Smooth muscle cell (in vitro differentiated cells): ENCODE results near the gene HNRNPD. TPM values are rescaled to one million over a fixed set of nuclear protein-coding genes. Genes with fewer than 3 reads are reported as not detected.
A peak's percentile ranks its signal among the peaks of the same experiment; 100 is the strongest.
"Not testable (repeated sequence)": the region's sequence is repeated elsewhere in the genome, so short reads cannot be mapped to it uniquely, and the experiment has no call there.

Experiments used
- DNase-seq: peaks from one replicate; lab custom pipeline; 2025; ENCODE audit not compliant: unreplicated experiment; lab: John Stamatoyannopoulos, UW
- H2AFZ ChIP-seq: fragments of 200-600 bp; sonication (generic); 2 replicates; pipeline ENCODE4 v1.6.0; 2016; ENCODE audit warnings: antibody characterized with exemption, low read depth, mild to moderate bottlenecking
- H3F3A ChIP-seq: fragments of 200-600 bp; sonication (generic); 2 replicates; pipeline ENCODE4 v1.6.0; 2017; ENCODE audit warnings: antibody characterized with exemption, low read depth
- H3K27ac ChIP-seq: fragments of 200-600 bp; sonication (generic); 2 replicates; pipeline ENCODE4 v1.5.1; 2016; ENCODE audit warnings: low read depth, mild to moderate bottlenecking
- H3K27me3 ChIP-seq: fragments of 200-600 bp; sonication (generic); 2 replicates; pipeline ENCODE4 v1.6.1; 2016; ENCODE audit warnings: low read depth, mild to moderate bottlenecking
- H3K36me3 ChIP-seq: fragments of 200-600 bp; sonication (generic); 2 replicates; pipeline ENCODE4 v1.5.1; 2016; ENCODE audit warnings: low read depth
- H3K4me1 ChIP-seq: fragments of 200-600 bp; sonication (generic); 2 replicates; pipeline ENCODE4 v1.5.1; 2016; ENCODE audit warnings: low read depth
- H3K4me2 ChIP-seq: fragments of 200-600 bp; sonication (generic); 2 replicates; pipeline ENCODE4 v1.6.0; 2016; ENCODE audit warnings: mild to moderate bottlenecking
- H3K4me3 ChIP-seq: fragments of 200-600 bp; sonication (generic); 2 replicates; pipeline ENCODE4 v1.5.1; 2016; ENCODE audit warnings: mild to moderate bottlenecking
- H3K79me2 ChIP-seq: fragments of 200-600 bp; sonication (generic); 2 replicates; pipeline ENCODE4 v1.6.0; 2016; ENCODE audit warnings: low read depth, mild to moderate bottlenecking
- H3K9ac ChIP-seq: fragments of 200-600 bp; sonication (generic); 2 replicates; pipeline ENCODE4 v1.6.0; 2016; ENCODE audit warnings: low read depth
- H3K9me3 ChIP-seq: fragments of 200-600 bp; sonication (generic); replicated peaks from 2 replicates; pipeline ENCODE4 v1.5.1; 2016; ENCODE audit warnings: low read depth
- H4K20me1 ChIP-seq: fragments of 200-600 bp; sonication (generic); 2 replicates; pipeline ENCODE4 v1.6.0; 2016; ENCODE audit warnings: low read depth
- CTCF ChIP-seq: fragments of 200-600 bp; sonication (generic); IDR thresholded peaks from 2 replicates; pipeline ENCODE4 v1.5.1; 2017; ENCODE audit warnings: borderline replicate concordance, mild to moderate bottlenecking, antibody characterized with exemption; ENCODE audit not compliant: insufficient read depth, poor library complexity, severe bottlenecking
- WGBS: methylation state at CpG from one replicate; pipeline ENCODE4 v1.1.7; 2016; ENCODE audit warnings: low lambda C conversion rate; 5-methylcytosine and 5-hydroxymethylcytosine counted together
- polyA plus RNA-seq: library from polyadenylated mRNA; unstranded; fragments of >200 nt; fragmentation: Nextera tagmentation; extraction: Ambion mirVana; gene quantifications from 2 replicates; pipeline ENCODE4 v1.2.1, GENCODE V29; 2016
- total RNA-seq: library from RNA; depleted of rRNA; stranded (reverse); fragments of >200 nt; gene quantifications from 2 replicates; pipeline ENCODE4 v1.2.3, GENCODE V29; 2014

The HNRNPD gene
- total and polyA plus RNA-seq, 2 experiments from 2014 or later = 58.7 to 162 TPM

- Histone ChIP-seq H3K36me3 (peaks cover 49% of the 10 kb centered on the region), H3K9ac (no peak overlapping the region), H3K79me2 (peaks cover 21% of the 10 kb centered on the region), H3K9me3 (no peaks in the 10 kb centered on the region), H3K4me1 (no peaks in the 10 kb centered on the region), H3K4me2 (no peak overlapping the region), H3K27ac (peak overlapping the region; percentile 24), H3K4me3 (no peak overlapping the region), H2AFZ (no peak overlapping the region), H3K27me3 (no peaks in the 10 kb centered on the region), H4K20me1 (peaks cover 92% of the 10 kb centered on the region), H3F3A (peaks cover 12% of the 10 kb centered on the region)
- no peak for DNase-seq
- no peak for TF ChIP-seq CTCF
- 95% methylated on average over 2 of the region's 2 CpGs for WGBS
Measured at GRCh38 chr4:82352825-82353366, 20.9 kb downstream of the HNRNPD start.

GRCh38 chr4:82352118-82352824 is 21.5 kb downstream of the HNRNPD start:
- Histone ChIP-seq H4K20me1 (peaks cover 89% of the 10 kb centered on the region), H3K9me3 (no peaks in the 10 kb centered on the region), H3K9ac (no peak overlapping the region), H3K27ac (no peak overlapping the region), H3K79me2 (peaks cover 14% of the 10 kb centered on the region), H3F3A (peaks cover 12% of the 10 kb centered on the region), H3K4me1 (no peaks in the 10 kb centered on the region), H2AFZ (no peak overlapping the region), H3K4me3 (no peak overlapping the region), H3K27me3 (no peaks in the 10 kb centered on the region), H3K36me3 (peaks cover 43% of the 10 kb centered on the region), H3K4me2 (no peak overlapping the region)
- DNase-seq = no peak
- TF ChIP-seq CTCF = no peak
- 97% methylated on average over 6 of the region's 6 CpGs for WGBS

GRCh38 chr4:82346126-82346525 is 27.7 kb downstream of the HNRNPD start:
- H3K36me3 ChIP-seq = no peaks in the 10 kb centered on the region
- H3K9ac ChIP-seq = no peak overlapping the region
- H3K4me1 ChIP-seq = no peaks in the 10 kb centered on the region
- H3K27ac ChIP-seq = no peak overlapping the region
- no peaks in the 10 kb centered on the region for H3K79me2 ChIP-seq
- no peak for DNase-seq
- no peak for TF ChIP-seq CTCF
- no peak overlapping the region for H2AFZ ChIP-seq
- H3K4me2 ChIP-seq = no peak overlapping the region
- H4K20me1 ChIP-seq = peaks cover 40% of the 10 kb centered on the region
- H3K27me3 ChIP-seq = no peaks in the 10 kb centered on the region
- H3F3A ChIP-seq = no peaks in the 10 kb centered on the region
- H3K4me3 ChIP-seq = no peak overlapping the region
- H3K9me3 ChIP-seq = no peaks in the 10 kb centered on the region

GRCh38 chr4:82335043-82335442 is 38.7 kb downstream of the HNRNPD start:
- Histone ChIP-seq H3K27me3 (no peaks in the 10 kb centered on the region), H3K36me3 (no peaks in the 10 kb centered on the region), H3K4me2 (no peak overlapping the region), H3K27ac (no peak overlapping the region), H2AFZ (no peak overlapping the region), H3K9me3 (no peaks in the 10 kb centered on the region), H4K20me1 (no peaks in the 10 kb centered on the region), H3K9ac (no peak overlapping the region), H3F3A (no peaks in the 10 kb centered on the region), H3K79me2 (no peaks in the 10 kb centered on the region), H3K4me3 (no peak overlapping the region), H3K4me1 (no peaks in the 10 kb centered on the region)
- TF ChIP-seq CTCF = no peak
- no peak for DNase-seq

GRCh38 chr4:82333641-82334040 is 40.1 kb downstream of the HNRNPD start:
- H3K4me1 ChIP-seq, H3K9me3 ChIP-seq, H3F3A ChIP-seq, H2AFZ ChIP-seq, H3K79me2 ChIP-seq, DNase-seq, H3K4me3 ChIP-seq, H4K20me1 ChIP-seq, H3K27me3 ChIP-seq, H3K27ac ChIP-seq, H3K9ac ChIP-seq, H3K36me3 ChIP-seq, H3K4me2 ChIP-seq: not testable (repeated sequence)
- 92% methylated on average over 9 of the region's 9 CpGs for WGBS
